Ovary (tissue), 9 donors: Measurements from ENCODE around the gene RAB13. TPM values are rescaled to one million over a fixed set of nuclear protein-coding genes. Genes with fewer than 3 reads are reported as not detected.

Source experiments
- DNase-seq, 5 donors: peaks; one replicate each; pipeline ENCODE4 v3.0.0-alpha.2; 2019 to 2020
- H3K27ac ChIP-seq, 2 donors: fragments of 200-600 bp; one replicate each; pipeline versions ENCODE4 v1.5.1 to v1.8.0; 2019 to 2022
- H3K27me3 ChIP-seq: fragments of 200-600 bp; one replicate; pipeline ENCODE4 v1.8.0; 2022
- H3K36me3 ChIP-seq: fragments of 200-600 bp; sonication (generic); one replicate; pipeline ENCODE4 v1.5.1; 2019
- H3K4me1 ChIP-seq: one replicate; pipeline ENCODE4 v1.8.1; 2013; ENCODE audit warnings: mild to moderate bottlenecking, moderate library complexity; ENCODE audit not compliant: insufficient read depth
- H3K4me3 ChIP-seq: fragments of 200-600 bp; sonication (generic); one replicate; pipeline ENCODE4 v1.5.1; 2017
- H3K9me3 ChIP-seq, 2 donors: fragments of 200-600 bp in 1 of 2; sonication (generic) in 1 of 2; one replicate each; pipeline versions ENCODE4 v1.5.1 to v1.8.1; 2013 to 2019; ENCODE audit warnings: mild to moderate bottlenecking in 1 of 2, moderate library complexity in 1 of 2
- CTCF ChIP-seq, 3 donors: fragments of 450-650 bp in 2 of 3; fragments of 200-600 bp in 1 of 3; IDR thresholded peaks; one replicate each; pipeline versions ENCODE4 v1.5.1 to v1.8.0; 2016 to 2022; ENCODE audit warnings: antibody characterized with exemption in 3 of 3, mild to moderate bottlenecking in 1 of 3
- EP300 ChIP-seq: sonication (generic); formaldehyde crosslinking; IDR thresholded peaks from one replicate; pipeline ENCODE4 v1.6.1; 2017; ENCODE audit warnings: antibody characterized with exemption
- POLR2A ChIP-seq: fragments of 450-650 bp; IDR thresholded peaks from one replicate; pipeline ENCODE4 v1.6.1; 2017; ENCODE audit warnings: antibody characterized with exemption, mild to moderate bottlenecking, moderate library complexity
- WGBS, 3 donors: extraction: QIAGEN DNeasy Blood & Tissue Kit in 1 of 3; methylation state at CpG; one replicate each; pipeline versions ENCODE4 v1.1.5 to v1.1.7; 2013 to 2017; 5-methylcytosine and 5-hydroxymethylcytosine counted together
- intact Hi-C, 4 donors: fragments of 100-400 bp; cut with DNase I; formaldehyde crosslinking; loops; one replicate each; pipeline versions ENCODE4 v1.11.0 to v1.15.1; 2022 to 2023
- polyA plus RNA-seq, 2 donors: library from polyadenylated mRNA; stranded (reverse); fragments of 200-250 nt in 1 of 2; fragments of 350-450 nt in 1 of 2; fragmentation: Illumina TruSeq in 1 of 2; extraction: RNeasy Lipid Tissue Mini Kit (QIAGEN cat#74804) in 1 of 2; gene quantifications; one replicate each; pipeline ENCODE4 v1.2.3, GENCODE V29; 2013 to 2014
- total RNA-seq, 7 donors: library from RNA; depleted of rRNA in 2 of 7; stranded (reverse); fragments of >200 nt in 2 of 7; fragmentation: NEBNext Ultra II Directional in 3 of 7; extraction: Animal tissue kit (Norgen Biotek cat#: 25700) in 3 of 7; gene quantifications; one replicate each; pipeline versions ENCODE4 v1.1.0 to v1.2.4, GENCODE V29; 2016 to 2023
- donor health status: DM: no; HTN: no; CAD: no; lungs with moderate emphysema.
- donor health status: DM: no; HTN: no; CAD: no.
- donor health status: Bipolar disorder and iron deficiency.
- donor health status: DM: yes; HTN: yes; CAD: no.
- donor health status: DM: no; HTN: no; CAD: no.
- donor health status: DM: yes; HTN: yes; CAD: no.

The RAB13 gene
- total and polyA plus RNA-seq, 9 donors = 31.4 to 190 (median 115) TPM

DNA sequence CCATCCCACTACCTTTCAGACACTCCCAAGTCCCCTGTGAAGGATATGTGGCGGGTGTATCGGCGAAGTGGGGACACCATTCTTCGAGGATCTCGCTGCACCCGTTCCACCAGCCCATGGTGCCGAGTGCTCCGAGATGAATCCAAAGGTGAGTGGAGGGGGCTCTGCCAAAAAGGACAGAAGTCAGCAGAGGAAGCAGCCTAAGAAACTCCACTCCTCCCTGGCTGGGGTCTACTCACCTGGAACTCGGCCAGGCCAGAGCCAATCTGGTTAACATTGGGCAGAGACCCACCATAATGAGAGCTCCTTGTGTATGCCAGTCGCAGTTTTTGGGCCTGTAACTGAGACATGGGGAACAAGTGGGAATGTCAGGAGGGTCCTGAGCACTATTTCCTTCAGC, 31.3 kb downstream of the RAB13 start:
- Histone ChIP-seq H3K27me3 (no peaks in the 10 kb centered on the region), H3K4me3 (no peak overlapping the region), H3K4me1 (peaks cover 19% of the 10 kb centered on the region), H3K36me3 (no peaks in the 10 kb centered on the region), H3K27ac (no peak overlapping the region), H3K9me3 (no peaks in the 10 kb centered on the region)
- no peak for DNase-seq
- intact Hi-C loops = loop anchor here in 1 of 4 donors (10.0 kb wide), 1 partner anchor 160 kb away; no protein-coding TSS in a partner anchor
- 89 to 91% (median 91%) methylated on average over 10 of the region's 10 CpGs for WGBS, 3 donors
- TF ChIP-seq POLR2A (no peak), EP300 (no peak), CTCF (IDR thresholded peaks at IDR 0.05) (no peak)

- no peak for DNase-seq
- H3K4me3 ChIP-seq = no peak overlapping the region
- no peaks in the 10 kb centered on the region for H3K9me3 ChIP-seq
- no peaks in the 10 kb centered on the region for H3K27me3 ChIP-seq
- H3K27ac ChIP-seq = no peak overlapping the region
- intact Hi-C loops = loop anchor here in 1 of 4 donors (10.0 kb wide), 1 partner anchor 159 kb away; no protein-coding TSS in a partner anchor
- 70 to 76% (median 74%) methylated on average over 4 of the region's 4 CpGs for WGBS, 3 donors
- H3K36me3 ChIP-seq = no peaks in the 10 kb centered on the region
- no peak for TF ChIP-seq EP300
- TF ChIP-seq CTCF (IDR thresholded peaks at IDR 0.05) = no peak
- no peak for TF ChIP-seq POLR2A
- H3K4me1 ChIP-seq = peaks cover 12% of the 10 kb centered on the region
These were observed 32.2 kb downstream of the RAB13 start for GRCh38 chr1:153953859-153954365.

DNA sequence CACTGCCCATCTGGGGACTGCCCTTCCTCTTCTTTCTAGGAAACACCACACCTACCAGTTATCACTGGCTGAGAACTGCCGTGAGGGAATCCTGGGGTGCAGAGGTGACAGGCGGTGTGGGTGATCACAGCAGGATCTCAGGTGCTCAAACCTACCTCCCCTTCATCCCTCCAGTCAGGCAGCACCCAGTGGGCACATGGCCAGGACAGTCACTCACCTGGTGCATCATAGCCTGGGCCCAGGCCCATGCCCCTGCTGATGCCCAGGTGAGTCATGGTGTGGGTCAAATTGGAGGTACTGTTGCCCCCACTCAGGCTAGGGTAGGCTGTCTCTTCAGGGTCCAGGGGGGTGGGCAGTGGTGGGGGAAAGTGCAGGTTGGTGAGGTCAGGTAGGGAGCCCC, 34.3 kb downstream of the RAB13 start:
- Histone ChIP-seq H3K4me3 (no peak overlapping the region), H3K27ac (no peak overlapping the region), H3K4me1 (peaks cover 8% of the 10 kb centered on the region), H3K9me3 (no peaks in the 10 kb centered on the region), H3K36me3 (no peaks in the 10 kb centered on the region), H3K27me3 (no peaks in the 10 kb centered on the region)
- no peak for TF ChIP-seq EP300
- no peak for TF ChIP-seq POLR2A
- TF ChIP-seq CTCF (IDR thresholded peaks at IDR 0.05) = no peak
- DNase-seq = no peak
- intact Hi-C loops = loop anchor here in 1 of 4 donors (10.0 kb wide), 1 partner anchor 157 kb away; no protein-coding TSS in a partner anchor
- 86 to 92% (median 87%) methylated on average over 2 of the region's 2 CpGs for WGBS, 3 donors

- TF ChIP-seq CTCF (IDR thresholded peaks at IDR 0.05) = no peak
- TF ChIP-seq POLR2A = no peak
- no peak for TF ChIP-seq EP300
- WGBS, 3 donors = 87 to 92% (median 87%) methylated on average over 11 of the region's 11 CpGs
- Histone ChIP-seq H3K27me3 (no peaks in the 10 kb centered on the region), H3K36me3 (no peaks in the 10 kb centered on the region), H3K4me3 (no peak overlapping the region), H3K9me3 (no peaks in the 10 kb centered on the region), H3K4me1 (peaks cover 2% of the 10 kb centered on the region), H3K27ac (no peak overlapping the region)
- peak in 1 of 5 donors; percentile 12 for DNase-seq
- intact Hi-C loops = loop anchor here in 1 of 4 donors (10.0 kb wide), 1 partner anchor 156 kb away; no protein-coding TSS in a partner anchor
These were observed 35.0 kb downstream of the RAB13 start for GRCh38 chr1:153951183-153951582.
